K562 (cell line): ENCODE measurements around the gene ATP9B. TPM values are rescaled to one million over a fixed set of nuclear protein-coding genes. Genes with fewer than 3 reads are reported as not detected.

Source experiments
- ATAC-seq: fragments of 200-7000 bp; cut with Tn5 transposase; 3 replicates; pipeline ENCODE4 v1.9.1; 2020; ENCODE audit warnings: moderate library complexity
- BruUV-seq: library from RNA; stranded (reverse); fragments of 400-500 nt; replicated peaks from 2 replicates; lab custom pipeline; 2021; lab: Mats Ljungman, UMichigan
- CTCF ChIA-PET: fragments of 300-600 bp; formaldehyde crosslinking; extraction: SDS; loops from one replicate; lab custom pipeline; 2021; ENCODE audit warnings: low intra/inter-chr PET ratio; lab: Yijun Ruan, JAX
- POLR2A ChIA-PET: fragments of 300-600, 350-650 bp; sonication (Branson Sonifier 250); formaldehyde crosslinking; extraction: SDS; loops from one replicate; lab custom pipeline; 2021; ENCODE audit warnings: antibody characterized with exemption, inconsistent platforms; lab: Yijun Ruan, JAX
- DNase-seq, 4 experiments: peaks; one replicate each; pipeline versions ENCODE4 v3.0.0 to v3.0.0-alpha.2; 2011 to 2018; ENCODE audit warnings: low spot score in 3 of 4, mixed read lengths in 3 of 4; ENCODE audit errors: extremely low read depth in 1 of 4
- FAIRE-seq: peaks from 2 replicates; lab custom pipeline; 2011; peaks lifted over from hg19 to GRCh38; lab: Jason Lieb, UNC
- H2AFZ ChIP-seq: 2 replicates; pipeline ENCODE4 v1.6.0; 2011; ENCODE audit warnings: low read depth, low read length, control low read depth, inconsistent platforms
- H3K27ac ChIP-seq: fragments of 200-600 bp; 3 replicates; pipeline ENCODE4 v1.8.0; 2011; ENCODE audit warnings: low read depth, mild to moderate bottlenecking, control low read depth, inconsistent platforms, low read length, moderate library complexity, mixed read lengths; ENCODE audit errors: extremely low read depth
- H3K27me3 ChIP-seq, 2 experiments: fragments of 300-600 bp in 1 of 2; 2 replicates in 1 of 2; 3 replicates in 1 of 2; pipeline versions ENCODE4 v1.6.0 to v1.8.0; 2011; ENCODE audit warnings: inconsistent platforms in 2 of 2, low read length in 2 of 2, mild to moderate bottlenecking in 1 of 2, mixed read lengths in 1 of 2, moderate library complexity in 1 of 2; ENCODE audit not compliant: control insufficient read depth in 2 of 2, insufficient read depth in 2 of 2
- H3K36me3 ChIP-seq: fragments of 300-600 bp; 3 replicates; pipeline ENCODE4 v1.8.0; 2011; ENCODE audit warnings: mild to moderate bottlenecking, low read length, inconsistent platforms; ENCODE audit not compliant: control insufficient read depth, insufficient read depth
- H3K4me1 ChIP-seq, 2 experiments: fragments of 200-600 bp in 1 of 2; replicated peaks in 1 of 2; 2 replicates in 1 of 2; 3 replicates in 1 of 2; pipeline versions ENCODE4 v1.5.1 to v1.8.0; 2011; ENCODE audit warnings: inconsistent platforms in 2 of 2, low read length in 2 of 2, mild to moderate bottlenecking in 1 of 2, mixed read lengths in 1 of 2, moderate library complexity in 1 of 2; ENCODE audit not compliant: control insufficient read depth in 2 of 2, insufficient read depth in 2 of 2
- H3K4me2 ChIP-seq: 2 replicates; pipeline ENCODE4 v1.6.1; 2011; ENCODE audit warnings: low read length, control low read depth, inconsistent platforms, mixed read lengths; ENCODE audit not compliant: insufficient read depth
- H3K4me3 ChIP-seq: fragments of 200-600 bp; sonication (generic), shearing (Covaris generic); 2 replicates; pipeline ENCODE4 v1.5.1; 2016; ENCODE audit warnings: control low read depth, inconsistent platforms
- H3K79me2 ChIP-seq: fragments of 200-600 bp; 3 replicates; pipeline ENCODE4 v1.8.0; 2011; ENCODE audit warnings: low read length, inconsistent platforms; ENCODE audit not compliant: control insufficient read depth, insufficient read depth
- H3K9ac ChIP-seq, 2 experiments: 2 replicates each; pipeline versions ENCODE4 v1.6.0 to v1.6.1; 2011; ENCODE audit warnings: low read depth in 2 of 2, low read length in 2 of 2, control low read depth in 1 of 2, inconsistent platforms in 1 of 2, mild to moderate bottlenecking in 1 of 2, mixed read lengths in 1 of 2; ENCODE audit not compliant: insufficient read depth in 1 of 2
- H3K9me1 ChIP-seq: one replicate; pipeline ENCODE4 v1.6.0; 2011; ENCODE audit warnings: inconsistent platforms, mild to moderate bottlenecking, low read length, moderate library complexity; ENCODE audit not compliant: control insufficient read depth, insufficient read depth
- H3K9me3 ChIP-seq: replicated peaks from 2 replicates; pipeline ENCODE4 v1.5.1; 2011; ENCODE audit warnings: low read depth, low read length, inconsistent platforms; ENCODE audit not compliant: control insufficient read depth, insufficient read depth
- H4K20me1 ChIP-seq: replicated peaks from 2 replicates; pipeline ENCODE4 v1.6.1; 2011; ENCODE audit warnings: low read length, inconsistent platforms, mixed read lengths; ENCODE audit not compliant: control insufficient read depth, insufficient read depth
- C11orf30 ChIP-seq: fragments of 450-650 bp; IDR thresholded peaks from 2 replicates; pipeline ENCODE4 v1.6.1; 2016; ENCODE audit warnings: low read depth, mild to moderate bottlenecking
- FUS ChIP-seq: fragments of 200-400 bp; formaldehyde crosslinking; optimal IDR thresholded peaks from 2 replicates; pipeline ENCODE3; 2017; ENCODE audit warnings: low read depth, low read length
- GABPA ChIP-seq: fragments of 200-800 bp; sonication (Bioruptor generic); conservative IDR thresholded peaks from 2 replicates; pipeline ENCODE4 v1.6.1; 2016; ENCODE audit warnings: low read depth, missing genetic modification characterization, missing compliant biosample characterization
- RBM15 ChIP-seq: fragments of 200-400 bp; formaldehyde crosslinking; IDR thresholded peaks from 2 replicates; pipeline ENCODE4 v1.6.1; 2018; ENCODE audit warnings: mild to moderate bottlenecking, low read length, moderate library complexity; ENCODE audit not compliant: insufficient read depth
- SMAD1 ChIP-seq: fragments of 150-350 bp; IDR thresholded peaks from 2 replicates; pipeline ENCODE4 v1.6.1; 2014; ENCODE audit warnings: low read length, low read depth; ENCODE audit not compliant: partially characterized antibody
- SMARCC2 ChIP-seq: fragments of 450-650 bp; IDR thresholded peaks from 2 replicates; pipeline ENCODE4 v1.6.1; 2017; ENCODE audit warnings: antibody characterized with exemption, moderate library complexity, mild to moderate bottlenecking, low read depth
- TAF1 ChIP-seq: IDR thresholded peaks from 2 replicates; pipeline ENCODE4 v1.6.1; 2011; ENCODE audit warnings: mild to moderate bottlenecking, low read length, moderate library complexity; ENCODE audit not compliant: insufficient read depth, control insufficient read depth, severe bottlenecking; ENCODE audit errors: extremely low read depth
- TBP ChIP-seq: optimal IDR thresholded peaks from 2 replicates; pipeline ENCODE3; 2011; ENCODE audit warnings: low read depth, low read length, improper control_type of control experiment
- WGBS: fragments of 100-300 bp; shearing (Covaris generic); methylation state at CpG from one replicate; pipeline ENCODE4 v1.1.6; 2016; ENCODE audit warnings: low coverage, mixed read lengths; ENCODE audit not compliant: insufficient coverage; ENCODE audit errors: missing lambda C conversion rate; 5-methylcytosine and 5-hydroxymethylcytosine counted together
- in situ Hi-C: fragments of 300-500 bp; cut with MboI; formaldehyde crosslinking; loops from 4 replicates; pipeline ENCODE4 v1.15.0; 2018; ENCODE audit warnings: inconsistent platforms, mixed read lengths
- intact Hi-C: fragments of 100-400 bp; cut with micrococcal nuclease; formaldehyde crosslinking; loops from 2 replicates; pipeline ENCODE4 v1.14.2; 2022
- polyA plus RNA-seq, 8 experiments: library from polyadenylated mRNA; depleted of rRNA in 4 of 8; stranded (reverse) in 5 of 8; unstranded in 3 of 8; fragments of >200 nt; fragmentation: Nextera tagmentation in 2 of 8; fragmentation: Illumina TruSeq in 1 of 8; extraction: Ambion mirVana in 2 of 8; extraction: Trizol in 1 of 8; gene quantifications; 2 replicates each; pipeline versions ENCODE4 v1.2.1 to v1.2.3, GENCODE V29; 2011 to 2014; ENCODE audit warnings: inconsistent platforms in 1 of 8, missing spikeins in 1 of 8
- total RNA-seq, 7 experiments: library from RNA; depleted of rRNA in 6 of 7; stranded (reverse); fragments of >200 nt in 6 of 7; fragmentation: Illumina TruSeq in 2 of 7; extraction: Trizol in 2 of 7; gene quantifications; 2 replicates each; pipeline versions ENCODE4 v1.2.1 to v1.2.3, GENCODE V29; 2011 to 2021; ENCODE audit warnings: low replicate concordance in 1 of 7
- TF ChIP-seq, protein P1 (sequence below): fragments of 450-650 bp; IDR thresholded peaks from 2 replicates; pipeline ENCODE4 v1.6.1; 2017; ENCODE audit warnings: antibody characterized with exemption, mild to moderate bottlenecking
- TF ChIP-seq, protein P2 (sequence below): fragments of 250-450 bp; sonication (Bioruptor Pico); IDR thresholded peaks from 2 replicates; pipeline ENCODE4 v1.5.1; 2021; ENCODE audit warnings: mild to moderate bottlenecking
- TF ChIP-seq, protein P3 (sequence below): fragments of 250-450 bp; sonication (Bioruptor Pico); IDR thresholded peaks from 2 replicates; pipeline ENCODE4 v1.8.0; 2021; ENCODE audit warnings: mild to moderate bottlenecking, moderate library complexity

ATP9B gene
- total and polyA plus RNA-seq, 9 of the 15 experiments (the other 6 are each of a cell fraction or from before 2014, with no cell fraction given), result 0.66 to 13.2 (median 7.9) TPM

DNA sequence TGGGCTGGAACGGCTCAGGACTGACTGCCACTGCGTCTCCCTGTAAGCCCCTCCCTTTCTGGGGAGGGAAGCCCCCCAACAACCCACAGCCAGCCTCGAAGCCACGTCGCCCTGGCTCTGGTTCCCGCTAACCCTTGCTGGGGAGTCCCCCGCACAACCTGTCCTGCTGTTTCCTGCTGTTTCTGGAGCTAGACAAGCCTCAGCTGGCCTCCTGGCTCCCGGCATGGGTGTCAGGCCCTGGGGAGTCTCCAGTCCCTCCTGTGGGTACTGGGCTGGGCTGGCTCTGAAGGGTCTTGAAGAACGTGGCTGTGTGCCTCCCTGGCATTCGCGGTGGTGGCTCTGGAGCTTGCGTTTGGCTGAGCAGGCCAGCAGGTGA is 347.5 kb downstream of the ATP9B start:
- Histone ChIP-seq H3K4me1 (peaks cover 8 to 19% of the 10 kb centered on the region in 2 experiments; a peak in 4 of 5 replicates), H3K9me1 (no peaks in the 10 kb centered on the region), H4K20me1 (no peaks in the 10 kb centered on the region; the same call in none of the 2 replicates), H3K27me3 (no peaks in the 10 kb centered on the region), H3K4me3 (no peak overlapping the region), H3K36me3 (peaks cover 14% of the 10 kb centered on the region; the same call in 2 of the 3 replicates), H3K79me2 (peaks cover 12% of the 10 kb centered on the region; the same call in 2 of the 3 replicates), H3K27ac (no peak overlapping the region), H3K9me3 (no peaks in the 10 kb centered on the region), H3K4me2 (no peak overlapping the region), H3K9ac (peak overlapping the region in 1 of 2 experiments; percentile 5; a peak in 1 of 4 replicates), H2AFZ (no peak overlapping the region)
- intact Hi-C loops, result no loop called here
- no peak for ATAC-seq
- BruUV-seq, result no TSS peak
- 81% methylated on average over 8 of the region's 12 CpGs for WGBS
- ChIA-PET CTCF (no interaction called here), POLR2A (interaction anchor here (0.6 kb wide), 1 partner anchor 133 kb away, joined by 3 read pairs; no protein-coding TSS in a partner anchor)
- no peak for DNase-seq
- in situ Hi-C loops, result no loop called here
- FAIRE-seq, result no peak
- TF ChIP-seq SMARCC2, result no peak
- TF ChIP-seq TBP, result no peak
- no peak for TF ChIP-seq FUS
- no peak for TF ChIP-seq RBM15
- TF ChIP-seq GABPA (tag), result no peak
- TF ChIP-seq TAF1, result no peak
- TF ChIP-seq, protein P1, sequence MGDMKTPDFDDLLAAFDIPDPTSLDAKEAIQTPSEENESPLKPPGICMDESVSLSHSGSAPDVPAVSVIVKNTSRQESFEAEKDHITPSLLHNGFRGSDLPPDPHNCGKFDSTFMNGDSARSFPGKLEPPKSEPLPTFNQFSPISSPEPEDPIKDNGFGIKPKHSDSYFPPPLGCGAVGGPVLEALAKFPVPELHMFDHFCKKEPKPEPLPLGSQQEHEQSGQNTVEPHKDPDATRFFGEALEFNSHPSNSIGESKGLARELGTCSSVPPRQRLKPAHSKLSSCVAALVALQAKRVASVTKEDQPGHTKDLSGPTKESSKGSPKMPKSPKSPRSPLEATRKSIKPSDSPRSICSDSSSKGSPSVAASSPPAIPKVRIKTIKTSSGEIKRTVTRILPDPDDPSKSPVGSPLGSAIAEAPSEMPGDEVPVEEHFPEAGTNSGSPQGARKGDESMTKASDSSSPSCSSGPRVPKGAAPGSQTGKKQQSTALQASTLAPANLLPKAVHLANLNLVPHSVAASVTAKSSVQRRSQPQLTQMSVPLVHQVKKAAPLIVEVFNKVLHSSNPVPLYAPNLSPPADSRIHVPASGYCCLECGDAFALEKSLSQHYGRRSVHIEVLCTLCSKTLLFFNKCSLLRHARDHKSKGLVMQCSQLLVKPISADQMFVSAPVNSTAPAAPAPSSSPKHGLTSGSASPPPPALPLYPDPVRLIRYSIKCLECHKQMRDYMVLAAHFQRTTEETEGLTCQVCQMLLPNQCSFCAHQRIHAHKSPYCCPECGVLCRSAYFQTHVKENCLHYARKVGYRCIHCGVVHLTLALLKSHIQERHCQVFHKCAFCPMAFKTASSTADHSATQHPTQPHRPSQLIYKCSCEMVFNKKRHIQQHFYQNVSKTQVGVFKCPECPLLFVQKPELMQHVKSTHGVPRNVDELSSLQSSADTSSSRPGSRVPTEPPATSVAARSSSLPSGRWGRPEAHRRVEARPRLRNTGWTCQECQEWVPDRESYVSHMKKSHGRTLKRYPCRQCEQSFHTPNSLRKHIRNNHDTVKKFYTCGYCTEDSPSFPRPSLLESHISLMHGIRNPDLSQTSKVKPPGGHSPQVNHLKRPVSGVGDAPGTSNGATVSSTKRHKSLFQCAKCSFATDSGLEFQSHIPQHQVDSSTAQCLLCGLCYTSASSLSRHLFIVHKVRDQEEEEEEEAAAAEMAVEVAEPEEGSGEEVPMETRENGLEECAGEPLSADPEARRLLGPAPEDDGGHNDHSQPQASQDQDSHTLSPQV, result no peak
- TF ChIP-seq, protein P2, sequence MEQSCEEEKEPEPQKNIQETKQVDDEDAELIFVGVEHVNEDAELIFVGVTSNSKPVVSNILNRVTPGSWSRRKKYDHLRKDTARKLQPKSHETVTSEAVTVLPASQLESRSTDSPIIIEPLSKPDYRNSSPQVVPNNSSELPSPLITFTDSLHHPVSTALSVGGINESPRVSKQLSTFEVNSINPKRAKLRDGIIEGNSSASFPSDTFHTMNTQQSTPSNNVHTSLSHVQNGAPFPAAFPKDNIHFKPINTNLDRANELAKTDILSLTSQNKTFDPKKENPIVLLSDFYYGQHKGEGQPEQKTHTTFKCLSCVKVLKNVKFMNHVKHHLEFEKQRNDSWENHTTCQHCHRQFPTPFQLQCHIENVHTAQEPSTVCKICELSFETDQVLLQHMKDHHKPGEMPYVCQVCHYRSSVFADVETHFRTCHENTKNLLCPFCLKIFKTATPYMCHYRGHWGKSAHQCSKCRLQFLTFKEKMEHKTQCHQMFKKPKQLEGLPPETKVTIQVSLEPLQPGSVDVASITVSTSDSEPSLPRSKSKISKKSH, result no peak
- no peak for TF ChIP-seq C11orf30
- TF ChIP-seq, protein P3, sequence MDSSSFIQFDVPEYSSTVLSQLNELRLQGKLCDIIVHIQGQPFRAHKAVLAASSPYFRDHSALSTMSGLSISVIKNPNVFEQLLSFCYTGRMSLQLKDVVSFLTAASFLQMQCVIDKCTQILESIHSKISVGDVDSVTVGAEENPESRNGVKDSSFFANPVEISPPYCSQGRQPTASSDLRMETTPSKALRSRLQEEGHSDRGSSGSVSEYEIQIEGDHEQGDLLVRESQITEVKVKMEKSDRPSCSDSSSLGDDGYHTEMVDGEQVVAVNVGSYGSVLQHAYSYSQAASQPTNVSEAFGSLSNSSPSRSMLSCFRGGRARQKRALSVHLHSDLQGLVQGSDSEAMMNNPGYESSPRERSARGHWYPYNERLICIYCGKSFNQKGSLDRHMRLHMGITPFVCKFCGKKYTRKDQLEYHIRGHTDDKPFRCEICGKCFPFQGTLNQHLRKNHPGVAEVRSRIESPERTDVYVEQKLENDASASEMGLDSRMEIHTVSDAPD, result no peak
- no peak for TF ChIP-seq SMAD1
